ENCODE measurements around the gene TTK.

GRCh38 chr6:80029470-80029869, 25.0 kb downstream of the TTK start:
- TF ChIP-seq CTCF (IDR thresholded peaks at IDR 0.05; ENCODE audit: low read length) (no peak), EZH2 (IDR thresholded peaks at IDR 0.05; ENCODE audit: borderline replicate concordance, low read length) (no peak)
